Measurements from ENCODE around the gene GLG1. TPM values are rescaled to one million over a fixed set of nuclear protein-coding genes. Genes with fewer than 3 reads are reported as not detected.
"Not testable (repeated sequence)": the region's sequence is repeated elsewhere in the genome, so short reads cannot be mapped to it uniquely, and the experiment has no call there.

GLG1 gene
- total RNA-seq, 1 experiment from 2014 or later, result 210 TPM

DNA sequence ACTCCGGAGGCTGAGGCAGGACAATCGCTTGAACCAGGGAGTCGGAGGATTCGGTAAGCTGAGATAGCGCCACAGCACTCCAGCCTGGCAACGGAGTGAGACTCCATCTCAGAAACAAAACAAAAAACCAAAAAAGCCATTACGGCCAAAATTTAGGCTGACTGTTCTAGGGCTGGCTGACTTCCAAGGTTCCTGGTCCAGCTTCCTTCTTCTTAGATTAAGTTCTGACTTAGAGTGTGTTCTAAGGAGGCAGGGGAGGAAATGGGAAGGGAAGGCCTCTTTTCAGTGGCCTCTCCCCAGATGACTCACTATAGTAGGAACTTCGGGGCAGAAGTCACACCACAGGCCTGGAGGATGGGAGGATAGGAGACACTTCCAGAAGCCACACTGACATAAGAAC is 157.9 kb downstream of the GLG1 start:
- intact Hi-C loops (cut with micrococcal nuclease; ENCODE audit: unreplicated experiment), result no loop called here
- no peak for DNase-seq
- no peak overlapping the region for H3K4me3 ChIP-seq (ENCODE audit: low read depth, low read length)

DNA sequence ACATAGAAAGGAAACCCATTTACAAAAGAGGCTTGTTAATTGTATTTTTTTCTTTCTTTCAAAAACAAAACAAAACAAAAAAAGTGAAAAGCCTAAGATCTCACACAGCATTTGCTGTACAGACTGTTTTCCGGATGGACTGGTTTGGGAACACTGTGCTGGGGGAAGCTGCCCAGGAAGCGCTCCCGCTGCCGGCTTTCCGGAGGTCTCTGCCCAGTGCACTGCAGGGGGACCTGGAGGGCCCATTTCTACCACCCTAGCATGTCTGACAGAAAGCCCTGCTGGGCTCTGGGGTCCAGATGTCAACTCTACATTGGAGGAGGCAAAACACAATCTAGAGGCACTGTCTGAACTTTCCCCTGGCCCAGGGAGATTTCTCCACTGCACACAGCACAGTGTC is 159.3 kb downstream of the GLG1 start:
- intact Hi-C loops (cut with micrococcal nuclease; ENCODE audit: unreplicated experiment), result no loop called here

More for the DNA sequence above, 157.9 kb downstream of the GLG1 start:
- Histone ChIP-seq H3K4me1 (peaks cover 17% of the 10 kb centered on the region; the same call in 1 of the 2 replicates), H3K9me3 (no peaks in the 10 kb centered on the region), H3K27me3 (replicated peaks; ENCODE audit: control insufficient read depth, insufficient read depth, low read length) (no peaks in the 10 kb centered on the region), H3K36me3 (ENCODE audit: control insufficient read depth, insufficient read depth, low read length) (peaks cover 7% of the 10 kb centered on the region)
- TF ChIP-seq, protein P1, sequence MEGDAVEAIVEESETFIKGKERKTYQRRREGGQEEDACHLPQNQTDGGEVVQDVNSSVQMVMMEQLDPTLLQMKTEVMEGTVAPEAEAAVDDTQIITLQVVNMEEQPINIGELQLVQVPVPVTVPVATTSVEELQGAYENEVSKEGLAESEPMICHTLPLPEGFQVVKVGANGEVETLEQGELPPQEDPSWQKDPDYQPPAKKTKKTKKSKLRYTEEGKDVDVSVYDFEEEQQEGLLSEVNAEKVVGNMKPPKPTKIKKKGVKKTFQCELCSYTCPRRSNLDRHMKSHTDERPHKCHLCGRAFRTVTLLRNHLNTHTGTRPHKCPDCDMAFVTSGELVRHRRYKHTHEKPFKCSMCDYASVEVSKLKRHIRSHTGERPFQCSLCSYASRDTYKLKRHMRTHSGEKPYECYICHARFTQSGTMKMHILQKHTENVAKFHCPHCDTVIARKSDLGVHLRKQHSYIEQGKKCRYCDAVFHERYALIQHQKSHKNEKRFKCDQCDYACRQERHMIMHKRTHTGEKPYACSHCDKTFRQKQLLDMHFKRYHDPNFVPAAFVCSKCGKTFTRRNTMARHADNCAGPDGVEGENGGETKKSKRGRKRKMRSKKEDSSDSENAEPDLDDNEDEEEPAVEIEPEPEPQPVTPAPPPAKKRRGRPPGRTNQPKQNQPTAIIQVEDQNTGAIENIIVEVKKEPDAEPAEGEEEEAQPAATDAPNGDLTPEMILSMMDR (IDR thresholded peaks at IDR 0.05; ENCODE audit: insufficient read depth in 1 of 2, low read depth in 1 of 2, low read length in 1 of 2, severe bottlenecking in 1 of 2, unreplicated experiment in 1 of 2), result no peak
- ChIA-PET CTCF (no interaction called here), POLR2A (no interaction called here)
- Mint-ChIP-seq H3K36me3 (ENCODE audit: insufficient read depth, unreplicated experiment) (peaks cover 76% of the 10 kb centered on the region), H3K27ac (ENCODE audit: unreplicated experiment) (peak overlapping the region; percentile 40), H3K4me1 (ENCODE audit: low read depth, unreplicated experiment) (no peaks in the 10 kb centered on the region), H3K27me3 (ENCODE audit: insufficient read depth, unreplicated experiment) (no peaks in the 10 kb centered on the region), H3K9me3 (ENCODE audit: unreplicated experiment) (no peaks in the 10 kb centered on the region), H3K4me3 (ENCODE audit: unreplicated experiment) (no peak overlapping the region)
- BruUV-seq (replicated peaks), result no TSS peak

DNA sequence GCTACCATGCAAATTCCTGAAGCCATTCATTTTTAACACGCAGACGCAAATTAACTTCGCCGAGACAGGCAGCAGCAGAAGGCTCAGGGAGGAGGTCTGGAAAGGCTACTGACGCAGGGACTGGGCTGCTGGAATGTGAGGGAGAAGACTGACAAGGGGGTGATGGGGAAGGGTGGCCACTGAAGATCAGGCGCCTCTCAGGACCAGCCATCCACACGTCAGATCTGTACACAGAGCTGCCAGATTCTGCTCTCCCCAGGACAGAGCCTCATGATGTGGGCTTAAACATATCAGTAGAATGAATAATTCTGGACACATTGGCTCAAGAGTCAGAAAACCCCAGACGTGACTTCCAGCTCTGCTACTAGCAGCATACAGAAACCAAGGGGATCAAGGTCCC is 160.0 kb downstream of the GLG1 start:
- ChIA-PET CTCF (no interaction called here), POLR2A (no interaction called here)
- no peak for DNase-seq
- no peaks in the 10 kb centered on the region; the same call in 1 of the 2 replicates for H3K36me3 ChIP-seq (ENCODE audit: control insufficient read depth, insufficient read depth, low read length)
- H3K27me3 ChIP-seq (replicated peaks; ENCODE audit: control insufficient read depth, insufficient read depth, low read length), result no peaks in the 10 kb centered on the region
- intact Hi-C loops (cut with micrococcal nuclease; ENCODE audit: unreplicated experiment), result no loop called here
- no TSS peak for BruUV-seq (replicated peaks)
- H3K9me3 ChIP-seq, result no peaks in the 10 kb centered on the region
- H3K4me3 Mint-ChIP-seq (ENCODE audit: unreplicated experiment), result no peak overlapping the region
- H3K36me3 Mint-ChIP-seq (ENCODE audit: insufficient read depth, unreplicated experiment), result peaks cover 65% of the 10 kb centered on the region
- TF ChIP-seq, protein P1 (IDR thresholded peaks at IDR 0.05; ENCODE audit: insufficient read depth in 1 of 2, low read depth in 1 of 2, low read length in 1 of 2, severe bottlenecking in 1 of 2, unreplicated experiment in 1 of 2), result no peak
- no peaks in the 10 kb centered on the region for H3K9me3 Mint-ChIP-seq (ENCODE audit: unreplicated experiment)
- no peaks in the 10 kb centered on the region for H3K4me1 Mint-ChIP-seq (ENCODE audit: low read depth, unreplicated experiment)
- H3K4me1 ChIP-seq, result peaks cover 17% of the 10 kb centered on the region; the same call in 1 of the 2 replicates
- no peaks in the 10 kb centered on the region for H3K27me3 Mint-ChIP-seq (ENCODE audit: insufficient read depth, unreplicated experiment)
- H3K4me3 ChIP-seq (ENCODE audit: low read depth, low read length), result no peak overlapping the region
- no peak overlapping the region for H3K27ac Mint-ChIP-seq (ENCODE audit: unreplicated experiment)

More for the DNA sequence above, 159.3 kb downstream of the GLG1 start:
- H3K27me3 ChIP-seq (replicated peaks; ENCODE audit: control insufficient read depth, insufficient read depth, low read length), result no peaks in the 10 kb centered on the region
- no peak overlapping the region for H3K4me3 Mint-ChIP-seq (ENCODE audit: unreplicated experiment)
- ChIA-PET POLR2A (no interaction called here), CTCF (no interaction called here)
- peak overlapping the region; percentile 55 for H3K27ac Mint-ChIP-seq (ENCODE audit: unreplicated experiment)
- peaks cover 17% of the 10 kb centered on the region; the same call in 1 of the 2 replicates for H3K4me1 ChIP-seq
- TF ChIP-seq, protein P1 (IDR thresholded peaks at IDR 0.05; ENCODE audit: insufficient read depth in 1 of 2, low read depth in 1 of 2, low read length in 1 of 2, severe bottlenecking in 1 of 2, unreplicated experiment in 1 of 2), result no peak
- H3K9me3 Mint-ChIP-seq (ENCODE audit: unreplicated experiment), result no peaks in the 10 kb centered on the region
- H3K4me3 ChIP-seq (ENCODE audit: low read depth, low read length), result no peak overlapping the region
- no peaks in the 10 kb centered on the region for H3K4me1 Mint-ChIP-seq (ENCODE audit: low read depth, unreplicated experiment)
- H3K36me3 ChIP-seq (ENCODE audit: control insufficient read depth, insufficient read depth, low read length), result peaks cover 1% of the 10 kb centered on the region; the same call in 1 of the 2 replicates
- BruUV-seq (replicated peaks), result no TSS peak
- no peaks in the 10 kb centered on the region for H3K9me3 ChIP-seq
- H3K36me3 Mint-ChIP-seq (ENCODE audit: insufficient read depth, unreplicated experiment), result peaks cover 65% of the 10 kb centered on the region
- no peaks in the 10 kb centered on the region for H3K27me3 Mint-ChIP-seq (ENCODE audit: insufficient read depth, unreplicated experiment)
- DNase-seq, result no peak

DNA sequence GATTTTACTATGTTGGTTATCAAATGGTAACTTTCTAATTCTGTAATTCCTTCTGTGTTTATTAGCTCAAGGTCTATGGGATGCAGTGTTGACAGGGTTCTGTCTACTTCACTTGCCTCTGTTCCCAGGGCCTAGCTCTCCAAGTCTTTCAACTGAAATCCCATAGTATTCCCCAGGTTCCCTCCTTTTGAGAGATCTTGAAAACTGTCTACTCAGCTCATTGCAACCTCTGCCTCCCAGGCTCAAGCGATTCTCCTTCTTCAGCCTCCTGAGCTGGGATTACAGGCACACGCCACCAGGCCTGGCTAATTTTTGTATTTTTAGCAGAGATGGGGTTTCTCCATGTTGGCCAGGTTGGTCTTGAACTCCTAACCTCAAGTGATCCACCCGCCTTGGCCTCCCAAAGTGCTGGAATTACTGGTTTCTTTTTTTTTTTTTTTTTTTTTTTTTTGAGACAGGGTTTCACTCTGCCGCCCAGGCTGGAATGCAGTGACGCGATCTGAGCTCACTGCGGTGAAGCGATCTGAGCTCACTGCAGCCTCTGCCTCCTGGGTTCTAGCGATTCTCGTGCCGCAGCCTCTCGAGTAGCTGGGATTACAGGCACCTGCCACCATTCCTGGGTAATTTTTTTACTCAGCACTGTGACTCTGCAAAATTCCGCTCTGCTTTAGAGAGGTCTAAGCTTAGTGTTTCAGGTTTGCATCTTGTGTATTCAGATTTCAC is 163.1 kb downstream of the GLG1 start:
- POLR2A ChIA-PET; CTCF ChIA-PET; H3K9me3 Mint-ChIP-seq (ENCODE audit: unreplicated experiment): not testable (repeated sequence)

More for the DNA sequence above, 163.1 kb downstream of the GLG1 start:
- DNase-seq; H3K9me3 ChIP-seq; intact Hi-C loops (cut with micrococcal nuclease; ENCODE audit: unreplicated experiment); H3K4me3 Mint-ChIP-seq (ENCODE audit: unreplicated experiment); H3K27ac Mint-ChIP-seq (ENCODE audit: unreplicated experiment); H3K36me3 ChIP-seq (ENCODE audit: control insufficient read depth, insufficient read depth, low read length); H3K4me1 ChIP-seq; H3K27me3 ChIP-seq (replicated peaks; ENCODE audit: control insufficient read depth, insufficient read depth, low read length); H3K27me3 Mint-ChIP-seq (ENCODE audit: insufficient read depth, unreplicated experiment); H3K4me1 Mint-ChIP-seq (ENCODE audit: low read depth, unreplicated experiment); H3K4me3 ChIP-seq (ENCODE audit: low read depth, low read length); BruUV-seq (replicated peaks): not testable (repeated sequence)
- peaks cover 36% of the 10 kb centered on the region for H3K36me3 Mint-ChIP-seq (ENCODE audit: insufficient read depth, unreplicated experiment)

Measured in Caco-2 (cell line).